ENCODE data around the gene CDCP1.

The CDCP1 gene

DNA sequence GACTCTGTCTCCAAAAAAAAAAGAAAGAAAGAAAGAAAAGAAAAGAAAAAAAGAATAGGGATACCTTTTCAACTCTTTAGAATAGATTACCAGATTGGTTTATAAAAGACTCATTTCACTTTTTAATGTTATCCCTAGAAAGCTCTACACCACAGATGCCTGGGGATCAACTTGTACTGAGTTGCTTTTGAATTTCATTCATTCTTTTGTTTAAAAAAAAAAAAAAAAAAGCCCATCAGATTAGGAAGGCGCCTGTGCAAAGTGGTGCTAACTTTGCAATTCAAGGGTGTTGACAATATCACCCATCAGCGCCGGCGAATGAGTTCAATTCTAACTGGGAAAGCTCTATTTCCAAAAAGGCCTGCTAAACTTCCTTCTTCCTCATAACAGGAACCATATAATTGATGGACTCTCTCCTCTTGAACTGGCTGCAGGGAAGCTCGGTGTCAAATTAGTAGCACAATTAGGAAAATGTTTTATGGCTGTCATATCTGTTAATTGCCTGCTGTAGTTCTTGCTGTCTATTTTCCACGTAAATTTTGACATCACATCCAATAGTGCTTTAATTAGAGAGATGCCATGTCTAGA, 48.8 kb downstream of the CDCP1 start:
- TF ChIP-seq, protein P1, sequence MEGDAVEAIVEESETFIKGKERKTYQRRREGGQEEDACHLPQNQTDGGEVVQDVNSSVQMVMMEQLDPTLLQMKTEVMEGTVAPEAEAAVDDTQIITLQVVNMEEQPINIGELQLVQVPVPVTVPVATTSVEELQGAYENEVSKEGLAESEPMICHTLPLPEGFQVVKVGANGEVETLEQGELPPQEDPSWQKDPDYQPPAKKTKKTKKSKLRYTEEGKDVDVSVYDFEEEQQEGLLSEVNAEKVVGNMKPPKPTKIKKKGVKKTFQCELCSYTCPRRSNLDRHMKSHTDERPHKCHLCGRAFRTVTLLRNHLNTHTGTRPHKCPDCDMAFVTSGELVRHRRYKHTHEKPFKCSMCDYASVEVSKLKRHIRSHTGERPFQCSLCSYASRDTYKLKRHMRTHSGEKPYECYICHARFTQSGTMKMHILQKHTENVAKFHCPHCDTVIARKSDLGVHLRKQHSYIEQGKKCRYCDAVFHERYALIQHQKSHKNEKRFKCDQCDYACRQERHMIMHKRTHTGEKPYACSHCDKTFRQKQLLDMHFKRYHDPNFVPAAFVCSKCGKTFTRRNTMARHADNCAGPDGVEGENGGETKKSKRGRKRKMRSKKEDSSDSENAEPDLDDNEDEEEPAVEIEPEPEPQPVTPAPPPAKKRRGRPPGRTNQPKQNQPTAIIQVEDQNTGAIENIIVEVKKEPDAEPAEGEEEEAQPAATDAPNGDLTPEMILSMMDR (IDR thresholded peaks at IDR 0.05; ENCODE audit: insufficient read depth, low read depth, low read length, missing control alignments), result no peak
- DNase-seq (ENCODE audit: low read depth), result no peak
- no peak overlapping the region for H3K4me3 ChIP-seq (ENCODE audit: low read depth, low read length)

DNA sequence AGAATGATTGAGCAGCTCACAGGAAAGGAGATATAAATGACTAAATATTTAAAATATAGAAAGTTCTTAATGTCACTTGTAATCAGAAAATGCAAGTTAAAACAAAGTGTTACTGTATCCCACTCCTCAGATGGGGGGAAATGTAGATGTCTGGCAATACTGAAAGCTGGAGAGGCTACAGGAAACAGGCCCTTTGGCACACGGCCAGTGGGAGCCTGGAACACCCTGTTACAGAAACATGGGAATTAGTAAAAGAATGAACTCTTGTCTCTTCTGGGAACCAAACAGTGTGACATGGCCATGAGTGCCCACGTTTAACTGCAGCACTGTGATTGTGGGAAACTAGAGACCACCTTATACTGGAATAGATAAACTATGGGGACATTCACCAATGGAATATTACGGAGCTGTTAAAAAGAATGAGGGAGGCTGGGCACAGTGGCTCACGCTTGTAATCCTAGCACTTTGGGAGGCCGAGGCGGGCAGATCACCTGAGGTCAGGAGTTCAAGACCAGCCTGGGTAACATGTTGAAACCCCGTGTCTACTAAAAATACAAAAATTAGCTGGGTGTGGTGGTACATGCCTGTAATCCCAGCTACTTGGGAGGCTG, 50.2 kb downstream of the CDCP1 start:
- no peak overlapping the region for H3K4me3 ChIP-seq (ENCODE audit: low read depth, low read length)
- TF ChIP-seq, protein P1 (IDR thresholded peaks at IDR 0.05; ENCODE audit: insufficient read depth, low read depth, low read length, missing control alignments), result no peak
- DNase-seq (ENCODE audit: low read depth), result no peak

DNA sequence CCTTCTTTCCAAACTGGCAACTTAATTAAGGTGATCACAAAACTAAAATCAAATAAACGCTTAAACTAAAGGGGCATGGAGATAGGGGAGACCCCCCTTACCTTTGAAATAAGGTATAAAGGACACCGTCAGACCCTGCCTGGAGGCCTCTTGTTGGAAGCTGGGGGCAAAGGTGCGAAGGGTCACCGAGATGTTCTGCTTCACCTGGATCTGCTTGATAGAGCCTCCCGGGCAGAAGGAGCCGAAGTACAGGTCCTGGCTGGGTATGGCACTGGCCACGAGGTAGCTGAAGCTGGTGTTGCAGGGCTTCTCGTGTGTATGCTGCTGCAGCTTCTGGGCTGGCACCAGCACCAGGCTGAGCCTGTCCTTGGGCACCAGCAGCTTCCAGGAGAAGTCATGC, 53.0 kb downstream of the CDCP1 start:
- H3K4me3 ChIP-seq (ENCODE audit: low read depth, low read length), result no peak overlapping the region
- DNase-seq (ENCODE audit: low read depth), result no peak
- TF ChIP-seq, protein P1 (IDR thresholded peaks at IDR 0.05; ENCODE audit: insufficient read depth, low read depth, low read length, missing control alignments), result no peak

DNA sequence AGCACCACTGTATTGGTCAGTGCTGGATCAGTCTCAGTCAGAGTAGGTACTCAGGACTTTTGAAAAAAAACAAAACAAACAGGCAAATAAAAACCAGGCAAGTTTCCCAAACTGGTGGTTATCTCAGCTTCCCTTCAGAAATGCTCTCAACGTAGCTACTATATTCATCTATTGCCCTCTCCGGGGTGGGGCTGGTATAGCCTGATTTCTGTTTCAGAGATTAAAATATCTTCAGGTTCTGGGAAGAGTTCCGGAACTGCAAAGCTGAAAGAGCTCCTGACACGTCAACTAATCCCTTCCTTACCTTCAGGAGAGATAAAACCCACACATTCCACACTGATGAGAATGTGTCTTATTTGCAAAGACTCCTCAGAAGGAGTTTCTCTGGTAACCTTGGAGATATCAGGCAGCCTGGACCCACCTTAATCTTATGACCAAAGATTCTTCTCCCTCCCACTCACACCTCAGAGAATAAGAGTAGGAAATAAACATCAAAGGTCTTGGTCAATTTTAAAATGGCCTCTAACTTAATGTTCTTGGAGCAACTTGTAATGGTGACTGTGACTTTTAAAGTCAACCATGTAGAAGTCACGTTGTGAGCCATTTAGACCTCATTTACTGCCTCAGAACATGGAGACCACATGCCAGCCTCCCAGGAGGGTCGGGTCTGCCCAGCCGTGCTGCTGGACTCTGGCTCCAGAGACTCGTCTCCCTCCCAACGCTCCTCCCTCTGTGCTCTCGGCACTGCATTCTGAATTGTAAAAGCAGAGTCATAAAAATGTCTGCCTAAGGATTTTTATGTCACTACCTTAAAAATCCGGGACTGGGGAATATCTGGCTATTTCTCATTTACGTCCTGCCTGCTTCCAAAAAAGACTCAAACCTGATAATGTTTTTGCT, 53.8 kb downstream of the CDCP1 start:
- DNase-seq (ENCODE audit: low read depth), result no peak
- TF ChIP-seq, protein P1 (IDR thresholded peaks at IDR 0.05; ENCODE audit: insufficient read depth, low read depth, low read length, missing control alignments), result no peak
- no peak overlapping the region for H3K4me3 ChIP-seq (ENCODE audit: low read depth, low read length)

DNA sequence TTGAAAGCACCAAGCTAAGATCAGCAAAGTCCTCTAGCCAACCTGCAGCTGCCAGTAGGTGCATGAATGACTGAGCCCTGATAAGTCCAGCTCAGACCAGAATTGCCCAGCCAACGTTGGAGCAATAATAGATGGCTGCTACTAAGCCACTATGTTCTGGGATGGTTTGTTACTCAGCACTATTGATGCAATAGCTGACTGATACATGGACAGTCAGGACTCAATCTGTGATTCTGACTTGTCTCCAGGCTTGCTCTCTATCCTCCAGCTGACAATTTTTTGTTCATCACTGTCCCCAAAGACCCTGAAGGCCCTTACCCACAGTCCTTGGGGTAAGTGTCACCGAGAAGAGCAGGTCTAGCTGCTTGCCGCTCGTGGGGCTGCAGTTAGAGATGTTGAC, 55.3 kb downstream of the CDCP1 start:
- no peak for DNase-seq (ENCODE audit: low read depth)
- TF ChIP-seq, protein P1 (IDR thresholded peaks at IDR 0.05; ENCODE audit: insufficient read depth, low read depth, low read length, missing control alignments), result no peak
- H3K4me3 ChIP-seq (ENCODE audit: low read depth, low read length), result no peak overlapping the region

DNA sequence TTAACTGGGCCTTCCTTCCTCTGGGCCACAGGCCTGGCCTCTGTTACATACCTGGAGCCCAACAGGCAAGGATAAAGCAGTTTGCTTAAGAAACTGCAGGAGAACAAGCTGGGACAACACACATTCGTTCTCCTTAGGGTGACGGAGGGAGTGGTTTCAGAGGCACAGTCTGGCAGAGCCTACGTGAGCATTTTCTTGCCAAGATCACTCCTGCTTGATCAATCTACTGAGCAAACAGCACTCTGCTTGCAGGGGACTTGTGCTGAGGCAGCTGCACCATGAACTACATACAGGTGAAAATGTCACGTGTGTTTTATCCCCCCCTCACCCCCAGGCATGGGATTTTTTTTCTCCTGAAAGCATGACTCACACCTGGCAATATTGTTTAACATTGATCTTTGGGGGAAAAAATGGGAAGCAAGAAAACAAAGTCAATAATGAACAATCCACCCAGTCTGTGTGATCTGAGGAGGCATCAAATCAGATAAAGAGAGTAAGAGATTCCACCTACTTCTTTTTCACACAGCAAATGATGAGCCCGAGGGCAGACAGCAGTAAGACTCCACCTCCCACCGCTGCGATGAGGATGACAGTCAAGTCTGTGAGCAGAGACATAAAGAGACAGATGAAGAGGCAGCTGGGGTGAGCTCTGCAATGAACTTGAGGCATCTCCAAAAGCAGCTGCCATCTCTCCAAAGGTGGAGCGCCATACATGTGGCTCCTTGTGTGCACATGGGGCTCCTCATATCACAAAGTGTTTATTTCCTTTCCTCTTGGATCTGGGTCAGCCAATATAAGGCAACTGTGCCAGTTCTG, 57.4 kb downstream of the CDCP1 start:
- DNase-seq (ENCODE audit: low read depth), result no peak
- no peak overlapping the region for H3K4me3 ChIP-seq (ENCODE audit: low read depth, low read length)

More for the DNA sequence above, 57.4 kb downstream of the CDCP1 start:
- TF ChIP-seq, protein P1 (IDR thresholded peaks at IDR 0.05; ENCODE audit: insufficient read depth, low read depth, low read length, missing control alignments), result no peak
